ENCODE results near the gene LSS. TPM values are rescaled to one million over a fixed set of nuclear protein-coding genes. Genes with fewer than 3 reads are reported as not detected.

LSS gene
- total and polyA plus RNA-seq, 2 of the 8 experiments (the other 6 are each of a cell fraction or from before 2014, with no cell fraction given): 96.1 to 123 TPM

- TF ChIP-seq SIN3A (conservative IDR thresholded peaks at IDR 0.05 in 1 of 2, IDR thresholded peaks at IDR 0.05 in 1 of 2; ENCODE audit: low read depth in 1 of 2, low read length in 2 of 2): no peak
- no peak for TF ChIP-seq E2F6 (IDR thresholded peaks at IDR 0.05)
- TF ChIP-seq TAF1 (IDR thresholded peaks at IDR 0.05; ENCODE audit: low read depth, low read length): no peak
- TF ChIP-seq EGR1 (IDR thresholded peaks at IDR 0.05; ENCODE audit: borderline replicate concordance, low read depth, low read length): no peak
- no peak for TF ChIP-seq NANOG (IDR thresholded peaks at IDR 0.05; ENCODE audit: insufficient read depth, low read depth, low read length, poor library complexity, severe bottlenecking)
Observed at GRCh38 chr21:46199436-46200373, 28.9 kb downstream of the LSS start (continued).

Measured in H1 (cell line).